ENCODE measurements around the gene DNMT3A. TPM values are rescaled to one million over a fixed set of nuclear protein-coding genes. Genes with fewer than 3 reads are reported as not detected.
A peak's percentile ranks its signal among the peaks of the same experiment; 100 is the strongest.

The DNMT3A gene
- total and polyA plus RNA-seq, 2 experiments from 2014 or later = 2.5 to 18.4 TPM

DNA sequence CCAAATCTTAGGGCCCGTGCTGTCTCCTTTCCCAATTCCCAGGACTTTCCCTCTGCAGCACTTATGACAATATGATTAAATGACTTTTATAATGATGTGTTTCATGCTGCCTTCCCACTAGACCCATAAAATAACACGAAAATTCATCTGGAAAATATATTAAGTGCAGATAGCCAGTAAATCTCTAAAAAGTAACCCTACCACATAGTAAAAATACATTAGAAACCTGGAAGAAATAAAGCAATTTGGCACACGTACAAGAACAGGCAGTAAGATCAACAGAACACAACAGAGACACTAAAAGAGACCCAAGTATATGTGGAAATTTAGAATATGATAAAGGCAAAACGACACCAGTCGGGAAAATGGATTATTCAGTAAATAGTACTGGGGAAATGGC, 143.1 kb downstream of the DNMT3A start:
- Histone ChIP-seq H3K4me2 (ENCODE audit: unreplicated experiment) (no peak overlapping the region), H3K9me2 (ENCODE audit: insufficient read depth) (no peaks in the 10 kb centered on the region), H3K27me3 (replicated peaks; ENCODE audit: insufficient read depth) (no peaks in the 10 kb centered on the region; the same call in 1 of the 2 replicates), H3K4me3 (no peak overlapping the region), H3K27ac (no peak overlapping the region), H3K36me3 (ENCODE audit: low read depth) (no peaks in the 10 kb centered on the region), H3K79me2 (ENCODE audit: insufficient read depth) (no peaks in the 10 kb centered on the region), H3F3A (ENCODE audit: insufficient read depth) (no peaks in the 10 kb centered on the region), H3K9ac (no peak overlapping the region), H2AFZ (no peak overlapping the region), H4K20me1 (ENCODE audit: insufficient read depth) (no peaks in the 10 kb centered on the region), H3K4me1 (ENCODE audit: insufficient read depth) (no peaks in the 10 kb centered on the region), H3K9me3 (ENCODE audit: low read depth) (no peaks in the 10 kb centered on the region)
- in situ Hi-C loops (cut with MboI) = loop anchor here (25.0 kb wide), 1 partner anchor 786 kb away; no protein-coding TSS in a partner anchor
- DNase-seq = no peak
- TF ChIP-seq EZH2phosphoT487 (IDR thresholded peaks at IDR 0.05; ENCODE audit: insufficient read depth, low read depth) (no peak), EZH2 (IDR thresholded peaks at IDR 0.05; ENCODE audit: insufficient read depth, poor library complexity, severe bottlenecking) (no peak)
- WGBS, 2 experiments (ENCODE audit: low coverage in 1 of 2, low lambda C conversion rate in 2 of 2, missing lambda C conversion rate in 2 of 2) = 54 to 55% methylated on average over 5 of the region's 5 CpGs

DNA sequence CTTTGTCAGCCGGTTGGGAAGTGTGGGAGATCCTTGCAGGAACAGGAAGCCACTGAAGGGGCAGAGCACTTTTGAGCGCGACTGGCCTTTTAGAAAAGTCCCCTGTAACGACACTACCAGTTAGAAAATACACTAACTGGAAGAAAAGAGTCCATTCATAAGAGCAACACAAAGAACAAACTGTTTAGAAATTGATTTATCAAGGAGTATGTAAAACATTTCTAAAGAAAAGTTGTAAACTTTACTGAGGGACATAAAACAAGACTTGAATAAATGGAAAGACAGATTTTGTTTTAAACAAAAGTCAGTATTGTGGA, 143.6 kb downstream of the DNMT3A start:
- WGBS, 2 experiments (ENCODE audit: low coverage in 1 of 2, low lambda C conversion rate in 2 of 2, missing lambda C conversion rate in 2 of 2) = 59% methylated on average over 4 of the region's 4 CpGs
- DNase-seq = no peak
- H3K4me2 ChIP-seq (ENCODE audit: unreplicated experiment) = no peak overlapping the region
- H3K9me3 ChIP-seq (ENCODE audit: low read depth) = no peaks in the 10 kb centered on the region
- no peaks in the 10 kb centered on the region; the same call in 1 of the 2 replicates for H3K27me3 ChIP-seq (replicated peaks; ENCODE audit: insufficient read depth)
- no peaks in the 10 kb centered on the region for H4K20me1 ChIP-seq (ENCODE audit: insufficient read depth)
- H3K4me3 ChIP-seq = no peak overlapping the region
- H3K36me3 ChIP-seq (ENCODE audit: low read depth) = no peaks in the 10 kb centered on the region
- no peaks in the 10 kb centered on the region for H3K79me2 ChIP-seq (ENCODE audit: insufficient read depth)
- no peaks in the 10 kb centered on the region for H3F3A ChIP-seq (ENCODE audit: insufficient read depth)
- no peaks in the 10 kb centered on the region for H3K4me1 ChIP-seq (ENCODE audit: insufficient read depth)
- no peak for TF ChIP-seq EZH2 (IDR thresholded peaks at IDR 0.05; ENCODE audit: insufficient read depth, poor library complexity, severe bottlenecking)
- TF ChIP-seq EZH2phosphoT487 (IDR thresholded peaks at IDR 0.05; ENCODE audit: insufficient read depth, low read depth) = no peak
- no peak overlapping the region for H3K9ac ChIP-seq
- in situ Hi-C loops (cut with MboI) = loop anchor here (25.0 kb wide), 1 partner anchor 786 kb away; no protein-coding TSS in a partner anchor
- no peak overlapping the region for H3K27ac ChIP-seq
- H3K9me2 ChIP-seq (ENCODE audit: insufficient read depth) = no peaks in the 10 kb centered on the region
- H2AFZ ChIP-seq = no peak overlapping the region

DNA sequence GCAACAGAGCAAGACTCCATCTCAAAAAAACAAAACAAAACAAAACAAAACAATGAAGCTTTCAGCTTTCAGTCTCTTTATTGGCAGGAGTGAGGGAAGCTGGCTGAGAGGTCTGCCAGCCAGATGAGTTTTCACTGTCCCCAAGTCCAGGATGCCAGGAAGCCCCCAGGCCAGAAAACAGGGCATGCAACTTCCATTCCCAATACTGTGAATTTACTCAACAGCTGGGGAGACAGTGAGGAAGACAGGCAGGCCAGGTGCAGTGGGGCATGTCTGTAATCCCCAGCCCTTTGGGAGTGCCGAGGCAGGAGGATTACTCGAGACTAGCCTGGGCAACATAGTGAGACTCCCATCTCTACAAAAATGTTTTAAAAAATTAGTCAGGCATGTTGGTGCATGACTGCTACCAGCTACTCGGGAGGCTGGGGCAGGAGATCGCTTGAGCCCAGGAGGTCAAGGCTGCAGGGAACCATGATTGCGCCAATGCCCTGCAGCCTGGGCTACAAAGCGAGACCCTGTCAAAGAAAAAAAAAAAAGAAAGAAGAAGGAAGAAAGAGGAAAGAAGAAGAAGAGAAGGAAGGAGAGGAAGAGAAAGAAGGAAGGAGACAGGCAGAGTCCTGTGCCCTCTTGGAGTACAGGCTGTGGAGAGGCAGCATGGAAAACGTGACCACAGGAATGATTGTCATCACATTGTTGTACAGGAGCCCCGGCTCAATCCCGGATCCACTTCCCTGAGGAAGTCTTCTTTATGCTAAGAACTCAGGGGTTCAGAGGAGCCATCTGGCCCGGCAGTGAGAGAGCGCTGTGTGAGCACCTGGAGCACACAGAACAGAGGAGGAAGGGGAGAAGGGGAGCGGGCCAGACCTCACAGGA, 144.2 kb downstream of the DNMT3A start:
- no peaks in the 10 kb centered on the region for H3K9me3 ChIP-seq (ENCODE audit: low read depth)
- no peaks in the 10 kb centered on the region for H4K20me1 ChIP-seq (ENCODE audit: insufficient read depth)
- 60 to 61% methylated on average over 12 of the region's 12 CpGs for WGBS, 2 experiments (ENCODE audit: low coverage in 1 of 2, low lambda C conversion rate in 2 of 2, missing lambda C conversion rate in 2 of 2)
- peak; percentile 25 for DNase-seq
- H3K4me2 ChIP-seq (ENCODE audit: unreplicated experiment) = no peak overlapping the region
- TF ChIP-seq EZH2phosphoT487 (IDR thresholded peaks at IDR 0.05; ENCODE audit: insufficient read depth, low read depth) = no peak
- no peak for TF ChIP-seq EZH2 (IDR thresholded peaks at IDR 0.05; ENCODE audit: insufficient read depth, poor library complexity, severe bottlenecking)
- in situ Hi-C loops (cut with MboI) = loop anchor here (25.0 kb wide), 1 partner anchor 785 kb away; no protein-coding TSS in a partner anchor
- no peaks in the 10 kb centered on the region for H3F3A ChIP-seq (ENCODE audit: insufficient read depth)
- no peak overlapping the region for H3K4me3 ChIP-seq
- no peak overlapping the region for H3K27ac ChIP-seq
- H3K4me1 ChIP-seq (ENCODE audit: insufficient read depth) = no peaks in the 10 kb centered on the region
- no peak overlapping the region for H3K9ac ChIP-seq
- no peaks in the 10 kb centered on the region for H3K79me2 ChIP-seq (ENCODE audit: insufficient read depth)
- H2AFZ ChIP-seq = no peak overlapping the region
- no peaks in the 10 kb centered on the region; the same call in 1 of the 2 replicates for H3K27me3 ChIP-seq (replicated peaks; ENCODE audit: insufficient read depth)
- no peaks in the 10 kb centered on the region for H3K36me3 ChIP-seq (ENCODE audit: low read depth)
- no peaks in the 10 kb centered on the region for H3K9me2 ChIP-seq (ENCODE audit: insufficient read depth)

DNA sequence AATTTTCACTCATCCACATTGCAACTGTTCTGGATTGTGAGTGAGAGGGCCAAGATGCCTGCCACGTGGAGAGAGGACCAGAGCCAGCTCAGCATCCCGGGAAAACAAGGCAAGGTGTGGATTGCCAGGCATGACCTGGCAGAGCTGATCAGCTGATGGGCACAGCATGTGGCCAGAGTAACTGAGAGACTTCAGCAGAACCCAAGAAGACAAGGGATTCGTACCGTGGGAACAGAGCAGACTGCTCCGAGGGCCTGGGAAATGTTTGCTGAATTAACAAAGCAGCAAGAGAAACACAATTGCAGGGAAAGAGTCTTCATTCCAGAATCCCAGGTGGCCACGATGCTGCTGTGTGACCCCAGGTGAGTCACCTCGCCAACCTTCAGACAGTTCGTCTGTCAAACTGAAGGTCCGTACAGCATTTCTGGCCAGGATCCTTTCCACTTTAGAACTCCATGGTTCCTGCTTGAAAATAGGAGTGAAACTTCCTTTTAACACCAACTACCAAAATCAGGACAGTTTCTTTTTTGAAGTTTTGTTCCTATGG, 147.1 kb downstream of the DNMT3A start:
- no peaks in the 10 kb centered on the region for H3K9me3 ChIP-seq (ENCODE audit: low read depth)
- H3K4me3 ChIP-seq = no peak overlapping the region
- H3F3A ChIP-seq (ENCODE audit: insufficient read depth) = no peaks in the 10 kb centered on the region
- no peaks in the 10 kb centered on the region for H3K36me3 ChIP-seq (ENCODE audit: low read depth)
- no peaks in the 10 kb centered on the region for H3K79me2 ChIP-seq (ENCODE audit: insufficient read depth)
- no peak overlapping the region for H3K9ac ChIP-seq
- WGBS, 2 experiments (ENCODE audit: low coverage in 1 of 2, low lambda C conversion rate in 2 of 2, missing lambda C conversion rate in 2 of 2) = 77 to 84% methylated on average over 9 of the region's 9 CpGs
- no peak overlapping the region for H3K27ac ChIP-seq
- no peaks in the 10 kb centered on the region; the same call in 1 of the 2 replicates for H3K27me3 ChIP-seq (replicated peaks; ENCODE audit: insufficient read depth)
- H3K9me2 ChIP-seq (ENCODE audit: insufficient read depth) = no peaks in the 10 kb centered on the region
- H3K4me2 ChIP-seq (ENCODE audit: unreplicated experiment) = no peak overlapping the region
- H2AFZ ChIP-seq = no peak overlapping the region
- TF ChIP-seq EZH2 (IDR thresholded peaks at IDR 0.05; ENCODE audit: insufficient read depth, poor library complexity, severe bottlenecking) (no peak), EZH2phosphoT487 (IDR thresholded peaks at IDR 0.05; ENCODE audit: insufficient read depth, low read depth) (no peak)
- no peaks in the 10 kb centered on the region for H3K4me1 ChIP-seq (ENCODE audit: insufficient read depth)
- in situ Hi-C loops (cut with MboI) = loop anchor here (25.0 kb wide), 1 partner anchor 782 kb away; no protein-coding TSS in a partner anchor
- no peaks in the 10 kb centered on the region for H4K20me1 ChIP-seq (ENCODE audit: insufficient read depth)
- DNase-seq = no peak
